Panc1 (cell line): Measurements from ENCODE around the gene VAPA.

Experiments
- CTCF ChIP-seq: fragments of 450-650 bp; IDR thresholded peaks from 2 replicates; pipeline ENCODE4 v1.5.1; 2017; ENCODE audit warnings: mild to moderate bottlenecking
- POLR2AphosphoS5 ChIP-seq: IDR thresholded peaks from 2 replicates; pipeline ENCODE4 v1.6.1; 2012; ENCODE audit warnings: mild to moderate bottlenecking, low read depth, low read length, moderate library complexity
- REST ChIP-seq, 2 experiments: IDR thresholded peaks; 2 replicates each; pipeline ENCODE4 v1.6.1; 2011 to 2012; ENCODE audit warnings: low read depth in 2 of 2, control low read depth in 1 of 2, low read length in 1 of 2, mild to moderate bottlenecking in 1 of 2, moderate library complexity in 1 of 2; ENCODE audit not compliant: insufficient read depth in 1 of 2
- TCF7L2 ChIP-seq: IDR thresholded peaks from 2 replicates; pipeline ENCODE4 v1.6.1; 2011; ENCODE audit warnings: mild to moderate bottlenecking, low read depth, low read length, inconsistent platforms

DNA sequence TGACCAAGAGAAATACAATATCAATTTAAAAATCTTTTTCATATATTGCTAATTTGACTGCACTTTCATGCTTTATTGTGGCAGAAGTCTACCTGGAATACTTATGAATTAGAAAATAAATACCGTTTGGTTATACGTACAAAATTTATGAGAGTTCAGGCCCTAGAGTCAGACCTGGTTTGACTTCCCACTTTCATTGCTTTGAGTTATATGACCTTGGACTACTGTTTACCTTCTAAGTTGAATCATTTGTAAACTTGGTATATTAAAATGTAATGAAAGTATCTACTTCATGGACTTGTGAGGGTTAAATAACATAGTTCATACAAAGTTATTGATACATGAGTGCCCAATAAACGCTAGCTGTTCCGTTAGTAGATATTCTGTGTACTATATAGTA, 12.0 kb downstream of the VAPA start:
- TF ChIP-seq CTCF: no peak
- no peak for TF ChIP-seq REST (IDR thresholded peaks at IDR 0.05; ENCODE audit: insufficient read depth in 1 of 2, low read depth in 2 of 2, low read length in 1 of 2)
- no peak for TF ChIP-seq POLR2AphosphoS5
- no peak for TF ChIP-seq TCF7L2
